ENCODE results near the gene SMIM29. TPM values are rescaled to one million over a fixed set of nuclear protein-coding genes. Genes with fewer than 3 reads are reported as not detected.

SMIM29 gene
- total and polyA plus RNA-seq, 7 experiments from 2014 or later, result 13.9 to 45.5 (median 23.8) TPM

GRCh38 chr6:34229877-34230276, 18.9 kb downstream of the SMIM29 start:
- Mint-ChIP-seq H3K4me1 (peaks cover 2 to 29% (median 8%) of the 10 kb centered on the region in 7 donors), H3K4me3 (no peak overlapping the region), H3K36me3 (no peaks in the 10 kb centered on the region), H3K27me3 (no peaks in the 10 kb centered on the region), H3K27ac (peak overlapping the region in 2 of 9 donors; percentile 19 to 31), H3K9me3 (no peaks in the 10 kb centered on the region)
- CTCF ChIA-PET, result no interaction called here
- no peaks in the 10 kb centered on the region for H3K36me3 ChIP-seq (ENCODE audit: control insufficient read depth in 2 of 3, insufficient read depth in 3 of 3, low read length in 3 of 3)
- POLR2A ChIA-PET, result interaction anchor here (0.9 kb wide), 1 partner anchor 23 kb away, joined by 4 read pairs; no protein-coding TSS in a partner anchor
- H3K4me1 ChIP-seq (ENCODE audit: control insufficient read depth in 2 of 2, insufficient read depth in 2 of 2, low read length in 2 of 2), result no peaks in the 10 kb centered on the region
- DNase-seq (no peak), ATAC-seq (no peak)
- H3K9me3 ChIP-seq (ENCODE audit: control insufficient read depth in 2 of 3, low read length in 3 of 3), result no peaks in the 10 kb centered on the region
- H3K27ac ChIP-seq (ENCODE audit: low read depth, low read length), result no peak overlapping the region
- H3K27me3 ChIP-seq (ENCODE audit: control insufficient read depth in 2 of 2, insufficient read depth in 2 of 2, low read length in 2 of 2), result no peaks in the 10 kb centered on the region
- no peak overlapping the region for H3K4me3 ChIP-seq (ENCODE audit: low read length)
- intact Hi-C loops (cut with micrococcal nuclease), result loop anchor here (10.0 kb wide), 2 partner anchors 605 to 915 kb away; partner anchors contain the start of genes ITPR3 (in 1 of the 2), TAPBP (in 1 of the 2) and ZBTB22 (in 1 of the 2)

- no peak for DNase-seq
- Mint-ChIP-seq H3K4me3 (peak overlapping the region in 1 of 10 donors; percentile 37), H3K27ac (peak overlapping the region in 1 of 9 donors; percentile 33), H3K4me1 (peaks cover 5 to 45% (median 11%) of the 10 kb centered on the region in 7 donors), H3K9me3 (no peaks in the 10 kb centered on the region), H3K27me3 (no peaks in the 10 kb centered on the region), H3K36me3 (no peaks in the 10 kb centered on the region)
- Histone ChIP-seq H3K36me3 (ENCODE audit: control insufficient read depth in 2 of 3, insufficient read depth in 3 of 3, low read length in 3 of 3) (no peaks in the 10 kb centered on the region), H3K27ac (ENCODE audit: low read depth, low read length) (no peak overlapping the region), H3K4me1 (ENCODE audit: control insufficient read depth in 2 of 2, insufficient read depth in 2 of 2, low read length in 2 of 2) (peaks cover 4 to 14% of the 10 kb centered on the region in 2 donors), H3K9me3 (ENCODE audit: control insufficient read depth in 2 of 3, low read length in 3 of 3) (no peaks in the 10 kb centered on the region), H3K27me3 (ENCODE audit: control insufficient read depth in 2 of 2, insufficient read depth in 2 of 2, low read length in 2 of 2) (no peaks in the 10 kb centered on the region), H3K4me3 (ENCODE audit: low read length) (no peak overlapping the region)
- no peak for ATAC-seq
- CTCF ChIA-PET, result interaction anchor here (0.7 kb wide), 1 partner anchor 75 kb away, joined by 3 read pairs; no protein-coding TSS in a partner anchor
- POLR2A ChIA-PET, result interaction anchor here (2.2 kb wide), 1 partner anchor 9 kb away, joined by 15 read pairs; the partner anchor contains the start of gene HMGA1
- intact Hi-C loops (cut with micrococcal nuclease), result no loop called here
Measured at GRCh38 chr6:34227761-34228421, 20.9 kb downstream of the SMIM29 start.

GRCh38 chr6:34226731-34227586, 21.8 kb downstream of the SMIM29 start:
- no peaks in the 10 kb centered on the region for H3K36me3 ChIP-seq (ENCODE audit: control insufficient read depth in 2 of 3, insufficient read depth in 3 of 3, low read length in 3 of 3)
- no peak for ATAC-seq
- peak overlapping the region in 1 of 10 donors; percentile 37 for H3K4me3 Mint-ChIP-seq
- peaks cover 5 to 45% (median 11%) of the 10 kb centered on the region in 7 donors for H3K4me1 Mint-ChIP-seq
- H3K9me3 ChIP-seq (ENCODE audit: control insufficient read depth in 2 of 3, low read length in 3 of 3), result no peaks in the 10 kb centered on the region
- CTCF ChIA-PET, result interaction anchor here (1.6 kb wide), 1 partner anchor 10 kb away, joined by 3 read pairs; the partner anchor contains the start of gene HMGA1
- no peaks in the 10 kb centered on the region for H3K27me3 ChIP-seq (ENCODE audit: control insufficient read depth in 2 of 2, insufficient read depth in 2 of 2, low read length in 2 of 2)
- POLR2A ChIA-PET, result interaction anchor here (1.0 to 2.2 kb wide), 2 partner anchors 10 to 24 kb away, joined by 3 to 15 read pairs; partner anchors contain the start of gene HMGA1
- H3K27ac ChIP-seq (ENCODE audit: low read depth, low read length), result no peak overlapping the region
- intact Hi-C loops (cut with micrococcal nuclease), result no loop called here
- H3K4me3 ChIP-seq (ENCODE audit: low read length), result no peak overlapping the region
- DNase-seq, result no peak
- H3K27ac Mint-ChIP-seq, result peak overlapping the region in 5 of 9 donors; percentile 33 to 75 (median 55)
- no peaks in the 10 kb centered on the region for H3K9me3 Mint-ChIP-seq
- H3K27me3 Mint-ChIP-seq, result no peaks in the 10 kb centered on the region
- H3K4me1 ChIP-seq (ENCODE audit: control insufficient read depth in 2 of 2, insufficient read depth in 2 of 2, low read length in 2 of 2), result peaks cover 4 to 14% of the 10 kb centered on the region in 2 donors
- H3K36me3 Mint-ChIP-seq, result no peaks in the 10 kb centered on the region

GRCh38 chr6:34226066-34226465, 22.7 kb downstream of the SMIM29 start:
- Mint-ChIP-seq H3K36me3 (no peaks in the 10 kb centered on the region), H3K4me1 (peaks cover 5 to 43% (median 11%) of the 10 kb centered on the region in 7 donors), H3K4me3 (peak overlapping the region in 1 of 10 donors; percentile 17), H3K9me3 (no peaks in the 10 kb centered on the region), H3K27me3 (no peaks in the 10 kb centered on the region), H3K27ac (peak overlapping the region in 7 of 9 donors; percentile 9 to 91 (median 40))
- no peak for ATAC-seq
- POLR2A ChIA-PET, result interaction anchor here (1.0 to 2.2 kb wide), 3 partner anchors 8 to 23 kb away, joined by 3 to 15 read pairs (median 4); partner anchors contain the start of gene HMGA1
- no peak overlapping the region for H3K4me3 ChIP-seq (ENCODE audit: low read length)
- no peak for DNase-seq
- H3K36me3 ChIP-seq (ENCODE audit: control insufficient read depth in 2 of 3, insufficient read depth in 3 of 3, low read length in 3 of 3), result no peaks in the 10 kb centered on the region
- H3K27me3 ChIP-seq (ENCODE audit: control insufficient read depth in 2 of 2, insufficient read depth in 2 of 2, low read length in 2 of 2), result no peaks in the 10 kb centered on the region
- CTCF ChIA-PET, result interaction anchor here (1.6 kb wide), 1 partner anchor 10 kb away, joined by 3 read pairs; the partner anchor contains the start of gene HMGA1
- no peaks in the 10 kb centered on the region for H3K9me3 ChIP-seq (ENCODE audit: control insufficient read depth in 2 of 3, low read length in 3 of 3)
- no peak overlapping the region for H3K27ac ChIP-seq (ENCODE audit: low read depth, low read length)
- peaks cover 4 to 14% of the 10 kb centered on the region in 2 donors for H3K4me1 ChIP-seq (ENCODE audit: control insufficient read depth in 2 of 2, insufficient read depth in 2 of 2, low read length in 2 of 2)
- intact Hi-C loops (cut with micrococcal nuclease), result no loop called here

GRCh38 chr6:34225551-34225950, 23.3 kb downstream of the SMIM29 start:
- H3K4me3 ChIP-seq (ENCODE audit: low read length), result no peak overlapping the region
- no peaks in the 10 kb centered on the region for H3K36me3 ChIP-seq (ENCODE audit: control insufficient read depth in 2 of 3, insufficient read depth in 3 of 3, low read length in 3 of 3)
- no peaks in the 10 kb centered on the region for H3K27me3 ChIP-seq (ENCODE audit: control insufficient read depth in 2 of 2, insufficient read depth in 2 of 2, low read length in 2 of 2)
- no peak for ATAC-seq
- H3K9me3 ChIP-seq (ENCODE audit: control insufficient read depth in 2 of 3, low read length in 3 of 3), result no peaks in the 10 kb centered on the region
- peak overlapping the region; percentile 39 for H3K27ac ChIP-seq (ENCODE audit: low read depth, low read length)
- intact Hi-C loops (cut with micrococcal nuclease), result loop anchor here in 1 of 2 donors (2.0 kb wide), 1 partner anchor 437 kb away; the partner anchor contains the start of gene LEMD2
- CTCF ChIA-PET, result interaction anchor here (2.1 kb wide), 1 partner anchor 30 kb away, joined by 11 read pairs; no protein-coding TSS in a partner anchor
- peak overlapping the region in 4 of 10 donors; percentile 16 to 76 (median 30) for H3K4me3 Mint-ChIP-seq
- H3K27ac Mint-ChIP-seq, result peak overlapping the region in 7 of 9 donors; percentile 17 to 91 (median 40)
- DNase-seq, result no peak
- POLR2A ChIA-PET, result interaction anchor here (1.1 to 3.4 kb wide), 3 partner anchors 9 to 200 kb away, joined by 4 to 15 read pairs (median 12); partner anchors contain the start of genes HMGA1 and RPS10
- H3K27me3 Mint-ChIP-seq, result no peaks in the 10 kb centered on the region
- H3K4me1 Mint-ChIP-seq, result peaks cover 5 to 43% (median 10%) of the 10 kb centered on the region in 7 donors
- no peaks in the 10 kb centered on the region for H3K9me3 Mint-ChIP-seq
- H3K36me3 Mint-ChIP-seq, result no peaks in the 10 kb centered on the region
- H3K4me1 ChIP-seq (ENCODE audit: control insufficient read depth in 2 of 2, insufficient read depth in 2 of 2, low read length in 2 of 2), result peaks cover 4 to 14% of the 10 kb centered on the region in 2 donors

Measured in naive thymus-derived CD4-positive, alpha-beta T cell (primary cell).